NCI-H2196 (cell line): Measurements from ENCODE around the gene MRPL48.
"Not testable (repeated sequence)": the region's sequence is repeated elsewhere in the genome, so short reads cannot be mapped to it uniquely, and the experiment has no call there.

Source experiments
- DNase-seq: peaks from one replicate; lab custom pipeline; 2025; ENCODE audit not compliant: unreplicated experiment; lab: John Stamatoyannopoulos, UW

MRPL48 gene

GRCh38 chr11:73787643-73788558 lies at the start of gene MRPL48:
TSS of gene MRPL48 (plus strand) at chr11:73787874. CDS start at chr11:73787972, 98 bp downstream.
- peak; percentile 84 for DNase-seq

DNA sequence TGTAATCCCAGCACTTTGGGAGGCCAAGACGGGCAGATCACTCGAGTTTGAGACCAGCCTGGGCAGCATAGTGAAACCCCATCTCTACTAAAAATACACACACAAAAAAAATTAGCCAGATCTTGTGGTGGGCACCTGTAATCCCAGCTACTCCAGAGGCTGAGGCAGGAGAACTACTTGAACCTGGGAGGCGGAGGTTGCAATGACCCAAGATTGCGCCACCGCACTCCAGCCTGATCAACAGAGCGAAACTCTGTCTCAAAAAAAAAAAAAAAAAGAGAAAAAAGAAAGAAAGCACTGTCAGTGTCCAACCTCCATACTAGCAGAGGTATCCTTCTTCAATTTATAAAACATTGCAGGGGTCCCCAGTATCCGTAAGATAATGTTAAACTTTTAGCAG lies 44.6 kb upstream of the MRPL48 start:
- no peak for DNase-seq

- no peak for DNase-seq
These were observed 41.0 kb upstream of the MRPL48 start for GRCh38 chr11:73746701-73747100.

DNA sequence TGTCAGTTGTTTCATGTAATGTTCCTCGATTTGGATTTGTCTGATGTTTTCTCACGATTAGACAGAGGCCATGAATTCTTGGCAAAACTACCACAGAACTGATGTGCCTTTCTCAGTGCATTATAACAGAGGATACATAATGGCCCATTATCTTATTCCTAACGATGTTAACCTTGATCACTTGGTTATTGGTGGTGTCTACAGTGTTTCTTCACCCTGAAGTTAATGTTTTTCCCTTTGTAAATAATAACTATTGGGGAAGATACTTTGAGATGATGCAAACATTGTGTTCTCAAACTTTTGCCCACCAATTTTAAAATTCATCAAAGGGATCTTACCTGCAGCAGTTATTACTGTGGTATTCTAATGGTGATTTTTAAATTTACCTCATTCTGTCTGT lies 39.9 kb upstream of the MRPL48 start:
- DNase-seq, result no peak

DNA sequence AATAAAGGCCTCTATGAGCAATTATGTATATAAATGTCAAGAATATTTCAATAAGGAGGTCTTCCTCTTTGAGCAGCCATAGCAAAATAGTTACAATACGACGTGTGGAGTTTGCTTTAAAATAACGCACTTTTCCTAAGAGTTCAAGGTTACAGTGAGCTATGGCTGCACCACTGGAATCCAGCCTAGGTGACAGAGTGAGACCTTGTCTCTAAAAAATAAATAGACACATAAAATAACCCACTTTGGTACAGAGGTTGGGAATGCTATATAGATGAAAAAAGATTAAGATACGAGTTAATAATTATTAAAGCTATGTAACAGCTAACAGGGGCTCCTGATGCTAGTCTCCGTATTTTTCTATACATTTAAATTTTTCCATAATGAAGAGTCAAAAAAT lies 39.4 kb upstream of the MRPL48 start:
- no peak for DNase-seq

DNA sequence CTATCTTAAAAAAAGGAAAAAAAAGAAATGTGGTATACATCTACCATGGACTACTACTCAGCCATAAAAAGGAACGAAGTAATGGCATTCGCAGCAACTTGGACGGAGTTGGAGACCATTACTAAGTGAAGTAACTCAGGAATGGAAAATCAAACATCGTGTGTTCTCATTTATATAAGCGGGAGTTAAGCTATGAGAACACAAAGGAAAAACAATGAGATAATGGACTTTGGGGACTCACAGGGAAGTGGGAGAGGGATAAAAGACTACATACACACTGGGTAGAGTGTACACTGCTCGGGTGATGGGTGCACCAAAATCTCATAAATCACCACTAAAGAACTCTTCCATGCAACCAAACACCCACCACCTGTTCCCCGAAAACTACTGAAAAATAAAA lies 38.6 kb upstream of the MRPL48 start:
- no peak for DNase-seq

DNA sequence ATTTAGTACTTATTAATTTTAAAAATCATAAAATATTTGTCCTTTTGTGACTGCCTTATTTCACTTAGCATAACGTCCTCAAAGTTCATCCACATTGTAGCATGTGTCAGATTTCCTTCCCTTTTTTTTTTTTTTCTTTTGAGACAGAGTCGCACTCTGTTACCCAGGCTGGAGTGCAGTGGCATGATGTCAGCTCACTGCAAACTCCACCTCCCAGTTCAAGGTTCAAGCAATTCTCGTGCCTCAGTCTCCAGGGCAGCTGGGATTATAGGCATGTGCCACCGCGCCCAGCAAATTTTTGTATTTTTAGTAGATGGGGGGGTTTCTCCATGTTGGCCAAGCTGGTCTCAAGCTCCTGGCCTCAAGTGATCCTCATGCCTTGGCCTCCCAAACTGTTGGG lies 37.4 kb upstream of the MRPL48 start:
- DNase-seq, result no peak

DNA sequence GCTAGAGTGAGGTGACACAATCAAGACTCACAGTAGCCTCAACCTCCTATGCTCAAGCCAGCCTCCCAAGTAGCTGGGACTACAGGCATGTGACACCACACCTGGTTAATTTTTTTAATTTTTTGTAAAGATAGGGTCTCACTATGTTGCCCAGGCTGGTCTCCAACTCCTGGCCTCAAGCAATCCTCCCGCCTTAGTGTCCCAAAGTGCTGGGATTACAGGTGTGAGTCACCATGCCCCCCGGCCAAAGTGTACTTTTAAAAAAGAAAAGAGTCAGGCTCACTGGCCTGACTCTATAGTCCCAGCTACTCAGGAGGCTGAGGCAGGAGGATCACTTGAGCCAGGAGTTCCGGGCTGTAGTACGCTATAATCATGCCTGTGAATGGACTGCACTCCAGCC lies 36.8 kb upstream of the MRPL48 start:
- not testable (repeated sequence) for DNase-seq

GRCh38 chr11:73752216-73752867 lies 35.3 kb upstream of the MRPL48 start:
- DNase-seq, result no peak

GRCh38 chr11:73752903-73753302 lies 34.8 kb upstream of the MRPL48 start:
- no peak for DNase-seq

GRCh38 chr11:73753938-73754337 lies 33.7 kb upstream of the MRPL48 start:
- no peak for DNase-seq

- no peak for DNase-seq
These were observed 32.0 kb upstream of the MRPL48 start for GRCh38 chr11:73755670-73756069.

DNA sequence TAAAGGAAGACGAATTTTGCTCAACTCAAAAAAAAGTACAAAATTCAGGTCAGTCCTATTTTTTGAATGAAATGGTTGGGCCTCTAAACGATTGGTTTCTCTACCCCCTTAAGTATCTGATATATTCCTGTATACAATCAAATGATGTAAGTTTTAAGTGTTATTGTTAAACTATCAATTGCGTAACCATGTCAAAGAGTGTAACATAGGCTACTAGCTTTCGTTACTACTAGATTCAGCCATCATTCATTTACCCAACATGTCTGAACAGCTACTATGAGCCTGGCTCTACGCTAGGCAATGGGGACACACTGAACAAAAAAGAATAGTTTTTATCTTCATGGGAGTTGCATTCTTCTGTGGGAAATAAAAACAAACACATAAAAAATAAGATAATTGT lies 30.1 kb upstream of the MRPL48 start:
- DNase-seq, result no peak

- DNase-seq, result no peak
These were observed 29.2 kb upstream of the MRPL48 start for GRCh38 chr11:73758451-73758850.

GRCh38 chr11:73759610-73760134 lies 28.0 kb upstream of the MRPL48 start:
- DNase-seq, result no peak

DNA sequence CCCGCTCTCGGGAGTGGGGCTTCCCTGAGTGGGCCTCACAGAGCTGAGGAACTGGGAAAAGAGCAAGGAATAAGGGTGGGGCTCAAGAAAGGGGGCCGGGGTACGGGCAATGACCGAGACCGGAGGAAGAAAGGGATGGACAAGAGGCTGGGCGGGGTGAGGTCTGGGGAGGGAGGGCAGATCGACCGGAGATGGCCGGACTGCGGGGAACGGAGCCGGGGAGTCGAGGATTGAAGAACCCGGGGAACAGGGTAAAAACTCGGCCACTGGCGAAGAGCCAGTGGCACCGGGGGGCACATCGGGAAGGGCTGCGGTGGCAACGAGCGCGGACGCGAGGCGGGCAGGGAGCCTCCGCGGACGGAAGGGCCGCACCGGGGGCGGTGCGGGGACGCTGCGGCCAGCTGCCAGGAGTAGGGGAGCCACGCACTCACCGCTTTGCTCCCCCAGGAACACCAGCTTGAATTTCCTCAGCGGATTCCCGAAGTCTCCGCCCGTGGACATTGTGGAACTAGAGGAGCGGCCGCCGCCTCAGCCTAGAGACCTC lies 27.5 kb upstream of the MRPL48 start:
- DNase-seq, result no peak

GRCh38 chr11:73760679-73761402 lies 26.8 kb upstream of the MRPL48 start, which contains the start of gene RAB6A:
TSS of gene RAB6A (minus strand) at chr11:73761074. CDS start at chr11:73760635, 439 bp downstream.
- peak; percentile 99 for DNase-seq

DNA sequence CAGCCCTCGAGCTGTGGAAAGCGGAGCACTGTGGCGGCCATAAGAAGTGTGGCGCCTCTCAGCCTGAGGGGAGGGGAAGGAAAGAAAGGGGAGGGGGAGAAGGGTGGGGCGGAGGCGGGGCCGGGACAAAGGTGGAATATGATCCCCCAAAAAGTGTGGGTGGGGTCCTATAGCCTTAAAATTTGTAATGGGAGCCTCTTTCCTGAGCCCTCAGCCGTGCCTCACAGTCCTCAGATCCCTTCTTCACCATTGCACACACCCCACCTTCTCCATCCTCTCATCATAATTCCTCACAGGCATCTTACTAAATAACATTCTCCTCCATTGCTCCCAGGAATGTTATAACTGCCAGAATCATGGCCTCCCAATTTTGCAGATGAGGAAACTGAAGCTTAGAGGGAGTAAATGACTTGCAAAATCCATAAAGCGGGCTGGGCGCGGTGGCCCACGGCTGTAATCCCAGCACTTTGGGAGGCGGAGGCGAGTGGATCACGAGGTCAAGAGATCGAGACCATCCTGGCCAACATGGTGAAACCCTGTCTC lies 26.2 kb upstream of the MRPL48 start:
- no peak for DNase-seq

- no peak for DNase-seq
These were observed 24.9 kb upstream of the MRPL48 start for GRCh38 chr11:73762732-73763131.

DNA sequence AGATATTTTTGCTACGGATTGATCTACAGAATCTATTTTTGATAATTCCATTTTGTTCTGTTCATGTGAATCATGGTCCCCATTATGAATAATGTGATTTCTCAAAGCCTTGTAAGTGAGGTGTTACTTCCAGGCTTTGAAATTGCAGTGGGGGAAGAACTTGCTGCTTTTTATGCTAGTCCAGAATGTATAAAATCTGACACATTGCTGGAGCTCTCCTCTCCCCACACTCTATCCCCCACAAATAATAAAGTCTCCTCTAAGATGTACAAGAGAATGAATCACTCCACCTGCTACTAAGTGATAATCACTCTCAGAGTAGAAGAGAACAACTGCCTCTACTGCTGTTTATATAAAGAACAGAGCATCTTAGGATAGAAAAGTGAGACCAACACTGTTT lies 20.9 kb upstream of the MRPL48 start:
- no peak for DNase-seq

GRCh38 chr11:73770811-73771210 lies 16.9 kb upstream of the MRPL48 start:
- not testable (repeated sequence) for DNase-seq
